Measurements from ENCODE around the gene DAB2IP.
"Not testable (repeated sequence)": the region's sequence is repeated elsewhere in the genome, so short reads cannot be mapped to it uniquely, and the experiment has no call there.

The DAB2IP gene

DNA sequence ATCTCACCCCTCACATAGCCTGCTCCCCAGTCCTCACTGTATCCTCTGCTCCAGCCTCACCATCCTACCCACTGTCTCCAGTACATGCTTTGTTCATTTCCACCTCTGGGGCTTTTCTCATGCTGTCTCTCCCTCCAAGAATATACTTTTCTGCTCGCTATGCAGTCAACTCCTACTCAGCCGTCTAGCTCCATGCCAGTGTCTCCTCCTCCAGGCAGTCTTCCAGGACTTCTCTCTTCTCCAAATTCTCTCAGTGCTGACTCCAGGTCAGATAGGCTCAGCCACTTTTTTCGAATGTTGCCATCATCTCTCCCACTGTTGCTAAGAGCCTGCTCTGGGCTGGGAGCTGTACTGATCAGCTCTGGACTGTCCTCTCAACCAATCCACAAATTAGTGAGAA lies 8.0 kb upstream of the DAB2IP start:
- Histone ChIP-seq H3K9ac (ENCODE audit: low read length) (no peak overlapping the region), H3K27me3 (ENCODE audit: low read length) (no peaks in the 10 kb centered on the region), H3K9me2 (replicated peaks; ENCODE audit: insufficient read depth, low read length) (no peaks in the 10 kb centered on the region), H3F3A (ENCODE audit: insufficient read depth) (no peaks in the 10 kb centered on the region), H3K4me2 (ENCODE audit: low read depth, low read length, poor library complexity, severe bottlenecking) (no peak overlapping the region), H3K36me3 (ENCODE audit: low read length) (no peaks in the 10 kb centered on the region), H3K9me3 (ENCODE audit: insufficient read depth, low read length) (no peaks in the 10 kb centered on the region), H2AFZ (ENCODE audit: low read depth, low read length, severe bottlenecking) (no peak overlapping the region), H3K4me3 (ENCODE audit: insufficient read depth, low read length, poor library complexity, severe bottlenecking) (no peak overlapping the region), H3K27ac (ENCODE audit: low read depth, low read length) (no peak overlapping the region), H3K79me2 (ENCODE audit: insufficient read depth, low read length) (no peaks in the 10 kb centered on the region), H4K20me1 (ENCODE audit: low read depth, low read length) (no peaks in the 10 kb centered on the region)
- TF ChIP-seq EZH2phosphoT487 (conservative IDR thresholded peaks at IDR 0.05; ENCODE audit: low read length) = no peak
- TF ChIP-seq, protein P1, sequence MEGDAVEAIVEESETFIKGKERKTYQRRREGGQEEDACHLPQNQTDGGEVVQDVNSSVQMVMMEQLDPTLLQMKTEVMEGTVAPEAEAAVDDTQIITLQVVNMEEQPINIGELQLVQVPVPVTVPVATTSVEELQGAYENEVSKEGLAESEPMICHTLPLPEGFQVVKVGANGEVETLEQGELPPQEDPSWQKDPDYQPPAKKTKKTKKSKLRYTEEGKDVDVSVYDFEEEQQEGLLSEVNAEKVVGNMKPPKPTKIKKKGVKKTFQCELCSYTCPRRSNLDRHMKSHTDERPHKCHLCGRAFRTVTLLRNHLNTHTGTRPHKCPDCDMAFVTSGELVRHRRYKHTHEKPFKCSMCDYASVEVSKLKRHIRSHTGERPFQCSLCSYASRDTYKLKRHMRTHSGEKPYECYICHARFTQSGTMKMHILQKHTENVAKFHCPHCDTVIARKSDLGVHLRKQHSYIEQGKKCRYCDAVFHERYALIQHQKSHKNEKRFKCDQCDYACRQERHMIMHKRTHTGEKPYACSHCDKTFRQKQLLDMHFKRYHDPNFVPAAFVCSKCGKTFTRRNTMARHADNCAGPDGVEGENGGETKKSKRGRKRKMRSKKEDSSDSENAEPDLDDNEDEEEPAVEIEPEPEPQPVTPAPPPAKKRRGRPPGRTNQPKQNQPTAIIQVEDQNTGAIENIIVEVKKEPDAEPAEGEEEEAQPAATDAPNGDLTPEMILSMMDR (IDR thresholded peaks at IDR 0.05; ENCODE audit: insufficient read depth, low read length, poor library complexity, severe bottlenecking) = no peak

DNA sequence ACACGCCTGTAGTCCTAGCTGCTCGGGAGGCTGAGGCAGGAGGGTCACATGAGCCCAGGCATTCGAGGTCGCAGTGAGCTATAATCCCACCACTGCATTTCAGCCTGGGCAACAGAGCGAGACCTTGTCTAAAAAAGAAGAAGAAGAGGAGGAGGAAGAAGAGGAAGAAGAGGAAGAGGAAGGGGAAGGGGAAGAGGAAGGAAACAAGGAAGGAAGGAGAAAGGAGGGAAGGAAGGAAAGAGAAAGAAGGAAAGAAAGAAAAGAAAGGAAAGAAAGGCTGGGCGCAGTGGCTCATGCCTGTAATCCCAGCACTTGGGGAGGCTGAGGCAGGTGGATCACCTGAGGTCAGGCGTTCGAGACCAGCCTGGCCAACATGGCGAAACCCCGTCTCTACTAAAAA lies 7.4 kb upstream of the DAB2IP start:
- not testable (repeated sequence) for H4K20me1 ChIP-seq (ENCODE audit: low read depth, low read length); H3K27ac ChIP-seq (ENCODE audit: low read depth, low read length); H2AFZ ChIP-seq (ENCODE audit: low read depth, low read length, severe bottlenecking); H3F3A ChIP-seq (ENCODE audit: insufficient read depth); H3K9me2 ChIP-seq (replicated peaks; ENCODE audit: insufficient read depth, low read length); H3K9me3 ChIP-seq (ENCODE audit: insufficient read depth, low read length); H3K4me3 ChIP-seq (ENCODE audit: insufficient read depth, low read length, poor library complexity, severe bottlenecking); H3K79me2 ChIP-seq (ENCODE audit: insufficient read depth, low read length); H3K36me3 ChIP-seq (ENCODE audit: low read length); H3K27me3 ChIP-seq (ENCODE audit: low read length); H3K9ac ChIP-seq (ENCODE audit: low read length); H3K4me2 ChIP-seq (ENCODE audit: low read depth, low read length, poor library complexity, severe bottlenecking)

DNA sequence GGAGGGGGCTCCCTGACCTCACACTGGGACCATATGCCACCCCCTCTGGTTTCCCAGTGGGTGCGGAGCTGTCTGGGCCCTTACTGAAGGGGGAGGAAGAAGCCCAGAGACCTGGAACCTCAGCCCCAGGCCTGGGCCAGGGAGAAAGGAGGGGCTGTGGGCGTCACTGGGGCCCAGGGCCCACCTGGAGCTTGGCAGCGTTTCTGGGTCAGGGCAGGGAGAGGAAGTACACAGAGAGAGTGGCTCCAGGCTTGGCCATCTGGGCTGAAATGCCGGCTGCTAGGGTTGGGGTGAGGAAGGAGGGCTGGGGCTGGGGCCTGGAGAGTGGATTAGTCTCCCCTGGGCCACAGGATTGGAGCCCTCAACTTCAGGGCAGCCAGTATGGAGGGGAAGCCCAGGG lies 6.4 kb upstream of the DAB2IP start:
- Histone ChIP-seq H3K9me3 (ENCODE audit: insufficient read depth, low read length) (no peaks in the 10 kb centered on the region), H4K20me1 (ENCODE audit: low read depth, low read length) (no peaks in the 10 kb centered on the region), H3F3A (ENCODE audit: insufficient read depth) (no peaks in the 10 kb centered on the region), H3K4me3 (ENCODE audit: insufficient read depth, low read length, poor library complexity, severe bottlenecking) (no peak overlapping the region), H2AFZ (ENCODE audit: low read depth, low read length, severe bottlenecking) (no peak overlapping the region), H3K79me2 (ENCODE audit: insufficient read depth, low read length) (no peaks in the 10 kb centered on the region), H3K4me2 (ENCODE audit: low read depth, low read length, poor library complexity, severe bottlenecking) (no peak overlapping the region), H3K9me2 (replicated peaks; ENCODE audit: insufficient read depth, low read length) (no peaks in the 10 kb centered on the region), H3K27ac (ENCODE audit: low read depth, low read length) (no peak overlapping the region), H3K36me3 (ENCODE audit: low read length) (no peaks in the 10 kb centered on the region), H3K27me3 (ENCODE audit: low read length) (no peaks in the 10 kb centered on the region), H3K9ac (ENCODE audit: low read length) (no peak overlapping the region)
- TF ChIP-seq, protein P1 (IDR thresholded peaks at IDR 0.05; ENCODE audit: insufficient read depth, low read length, poor library complexity, severe bottlenecking) = no peak
- no peak for TF ChIP-seq EZH2phosphoT487 (conservative IDR thresholded peaks at IDR 0.05; ENCODE audit: low read length)

DNA sequence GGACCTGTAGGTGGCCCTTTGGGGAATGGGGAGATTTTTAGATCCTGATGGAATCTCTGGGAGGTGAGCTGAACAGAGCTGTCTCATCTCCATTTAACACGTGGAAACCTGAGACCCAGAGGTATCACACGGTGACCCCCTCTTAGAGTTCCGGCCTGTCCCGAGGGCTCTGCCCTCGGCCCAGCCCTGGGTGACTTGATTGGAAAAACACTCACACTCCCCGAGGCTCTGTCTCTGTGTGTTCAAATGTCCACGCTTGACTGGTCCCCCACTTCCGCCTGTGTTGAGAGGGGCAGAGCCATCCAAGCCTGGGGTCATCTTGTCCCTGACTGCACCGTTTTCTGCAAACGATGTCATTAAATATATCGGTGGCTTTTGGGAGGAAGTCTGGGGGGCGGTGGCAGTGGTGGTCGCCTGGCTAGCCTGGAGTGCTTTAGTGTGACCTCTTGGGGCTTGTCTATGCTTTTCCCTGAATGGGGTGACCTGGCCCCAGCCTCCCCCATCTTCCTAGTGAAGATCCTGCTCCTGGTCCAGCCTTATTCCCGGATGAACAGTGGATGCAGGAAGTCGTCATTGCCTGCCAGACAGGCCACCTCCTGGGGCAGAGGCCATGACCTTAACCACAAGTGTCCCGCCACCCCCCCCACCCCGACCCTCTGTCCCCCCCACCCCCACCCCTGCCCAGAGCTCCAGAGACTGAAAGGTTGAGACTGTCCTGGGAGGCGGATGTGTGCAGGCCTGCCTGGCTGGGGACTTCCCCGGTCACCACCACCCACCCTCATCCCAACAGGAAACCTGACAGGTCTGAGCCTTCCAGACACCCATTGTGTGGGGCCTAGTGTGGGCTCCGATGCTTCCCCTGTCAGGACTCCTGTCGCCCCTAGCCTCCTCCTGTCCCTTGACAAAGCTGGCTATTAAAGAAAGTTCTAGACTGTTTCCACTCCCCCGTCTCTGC lies 5.3 kb upstream of the DAB2IP start:
- Histone ChIP-seq H3K4me2 (ENCODE audit: low read depth, low read length, poor library complexity, severe bottlenecking) (no peak overlapping the region), H2AFZ (ENCODE audit: low read depth, low read length, severe bottlenecking) (no peak overlapping the region), H3K9ac (ENCODE audit: low read length) (no peak overlapping the region), H3K36me3 (ENCODE audit: low read length) (no peaks in the 10 kb centered on the region), H3K27me3 (ENCODE audit: low read length) (no peaks in the 10 kb centered on the region), H3F3A (ENCODE audit: insufficient read depth) (no peaks in the 10 kb centered on the region), H3K9me2 (replicated peaks; ENCODE audit: insufficient read depth, low read length) (no peaks in the 10 kb centered on the region), H3K27ac (ENCODE audit: low read depth, low read length) (no peak overlapping the region), H3K9me3 (ENCODE audit: insufficient read depth, low read length) (no peaks in the 10 kb centered on the region), H3K79me2 (ENCODE audit: insufficient read depth, low read length) (no peaks in the 10 kb centered on the region), H4K20me1 (ENCODE audit: low read depth, low read length) (no peaks in the 10 kb centered on the region), H3K4me3 (ENCODE audit: insufficient read depth, low read length, poor library complexity, severe bottlenecking) (no peak overlapping the region)
- no peak for TF ChIP-seq EZH2phosphoT487 (conservative IDR thresholded peaks at IDR 0.05; ENCODE audit: low read length)
- TF ChIP-seq, protein P1 (IDR thresholded peaks at IDR 0.05; ENCODE audit: insufficient read depth, low read length, poor library complexity, severe bottlenecking) = no peak
